Measurements from ENCODE around the gene FAM120C.

The FAM120C gene

DNA sequence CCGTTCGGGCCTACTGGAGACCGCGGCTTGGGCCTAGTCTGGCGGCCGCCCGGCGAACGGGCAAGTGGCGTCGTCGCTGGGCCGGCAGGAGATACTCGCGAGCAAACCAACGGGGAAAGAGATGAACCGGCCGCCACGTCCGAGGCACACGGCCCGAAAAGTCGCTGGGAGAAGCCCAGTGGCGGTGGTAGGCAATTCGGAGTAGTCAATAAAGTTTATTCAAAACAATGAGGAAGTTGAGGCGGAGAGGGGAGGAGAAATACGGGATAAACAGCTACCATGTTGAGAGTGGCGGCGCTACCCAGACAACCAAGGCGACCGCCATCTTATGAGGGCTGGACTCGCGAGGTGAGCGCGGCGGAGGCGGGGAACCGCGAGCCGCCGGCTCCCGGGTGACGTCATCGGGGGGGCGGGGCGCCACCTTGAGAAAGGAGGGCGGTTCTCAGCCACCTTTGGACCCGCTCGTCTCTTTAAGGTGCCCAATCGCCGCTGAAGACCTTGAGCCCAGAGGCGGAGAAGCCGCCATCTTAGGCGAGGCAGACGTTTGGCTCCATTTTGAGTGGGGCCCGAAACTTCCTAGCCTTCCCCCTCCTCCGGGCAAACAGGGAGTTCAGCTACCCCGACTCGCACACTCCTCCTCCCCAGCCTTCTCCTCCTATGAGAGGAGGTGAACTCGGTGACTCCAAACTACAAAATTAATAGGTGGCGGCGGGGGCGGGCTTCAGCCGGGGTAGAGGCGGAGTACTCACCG lies 138.8 kb downstream of the FAM120C start, which contains the start of gene PHF8:
Gene PHF8 (minus strand): TSS at position 348 of the 751 bp plus-strand sequence. CDS start 1,745 bp downstream, outside the sequence.
- DNase-seq (ENCODE audit: low read depth, low spot score): peak; percentile 96

DNA sequence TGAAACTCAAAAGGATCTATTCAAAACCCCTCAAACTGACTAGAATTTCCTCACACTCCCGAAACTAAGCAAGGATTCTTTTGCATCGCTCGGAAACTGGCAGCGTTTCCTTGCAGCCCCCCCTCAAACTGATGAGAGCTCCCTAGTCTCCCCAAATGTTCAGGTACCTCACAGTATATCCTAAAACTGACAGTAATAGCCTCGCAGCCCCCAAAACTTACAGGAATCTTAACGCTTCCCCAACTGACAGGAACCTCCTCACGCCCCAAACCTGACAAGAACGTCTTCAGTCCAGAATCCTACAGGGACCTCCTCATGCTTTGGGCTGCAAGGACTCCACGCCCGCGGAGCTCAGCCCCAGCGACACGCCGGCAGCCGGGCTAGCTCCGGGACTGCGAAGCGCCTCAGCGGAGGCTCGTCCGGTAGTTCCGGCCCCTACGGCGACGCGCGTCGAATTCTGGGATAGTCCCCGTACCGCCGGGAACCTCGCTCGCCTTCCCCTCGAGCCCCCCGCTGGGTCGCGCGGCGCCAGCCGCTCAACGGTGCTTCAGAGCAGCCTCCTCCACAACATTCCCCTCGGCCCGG lies 139.4 kb downstream of the FAM120C start:
- no peak for DNase-seq (ENCODE audit: low read depth, low spot score)
- in situ Hi-C loops (cut with HindIII; ENCODE audit: low sequenced_read_pairs): no loop called here
- H3K4me3 ChIP-seq (ENCODE audit: low read depth, low read length): peak overlapping the region; percentile 71
- TF ChIP-seq, protein P1, sequence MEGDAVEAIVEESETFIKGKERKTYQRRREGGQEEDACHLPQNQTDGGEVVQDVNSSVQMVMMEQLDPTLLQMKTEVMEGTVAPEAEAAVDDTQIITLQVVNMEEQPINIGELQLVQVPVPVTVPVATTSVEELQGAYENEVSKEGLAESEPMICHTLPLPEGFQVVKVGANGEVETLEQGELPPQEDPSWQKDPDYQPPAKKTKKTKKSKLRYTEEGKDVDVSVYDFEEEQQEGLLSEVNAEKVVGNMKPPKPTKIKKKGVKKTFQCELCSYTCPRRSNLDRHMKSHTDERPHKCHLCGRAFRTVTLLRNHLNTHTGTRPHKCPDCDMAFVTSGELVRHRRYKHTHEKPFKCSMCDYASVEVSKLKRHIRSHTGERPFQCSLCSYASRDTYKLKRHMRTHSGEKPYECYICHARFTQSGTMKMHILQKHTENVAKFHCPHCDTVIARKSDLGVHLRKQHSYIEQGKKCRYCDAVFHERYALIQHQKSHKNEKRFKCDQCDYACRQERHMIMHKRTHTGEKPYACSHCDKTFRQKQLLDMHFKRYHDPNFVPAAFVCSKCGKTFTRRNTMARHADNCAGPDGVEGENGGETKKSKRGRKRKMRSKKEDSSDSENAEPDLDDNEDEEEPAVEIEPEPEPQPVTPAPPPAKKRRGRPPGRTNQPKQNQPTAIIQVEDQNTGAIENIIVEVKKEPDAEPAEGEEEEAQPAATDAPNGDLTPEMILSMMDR (IDR thresholded peaks at IDR 0.05; ENCODE audit: low read depth, low read length): no peak

More for the DNA sequence above, 138.8 kb downstream of the FAM120C start, which contains the start of gene PHF8:
- peak within 1 kb of the TSS; percentile 71 for H3K4me3 ChIP-seq (ENCODE audit: low read depth, low read length)
- TF ChIP-seq, protein P1 (IDR thresholded peaks at IDR 0.05; ENCODE audit: low read depth, low read length): no peak
- in situ Hi-C loops (cut with HindIII; ENCODE audit: low sequenced_read_pairs): no loop called here

DNA sequence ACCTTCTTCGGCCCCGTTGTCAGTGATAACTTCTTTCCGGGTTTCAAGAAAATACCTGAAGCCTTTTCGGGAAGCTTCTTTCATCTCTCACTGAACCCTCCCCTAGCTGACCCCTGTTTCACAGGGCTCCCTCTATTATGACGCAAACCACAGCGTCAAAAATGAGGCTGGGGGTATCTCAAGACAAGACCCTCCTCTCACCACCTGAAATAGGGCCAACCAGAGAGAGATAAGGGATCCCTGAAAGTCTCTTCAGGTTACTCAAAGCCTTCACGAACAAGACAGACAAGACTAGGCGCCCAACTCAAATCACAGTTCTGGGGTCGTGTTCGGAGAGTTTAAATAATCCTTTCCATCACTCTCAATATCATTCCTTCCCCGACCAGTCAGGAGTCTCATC lies 140.0 kb downstream of the FAM120C start:
- DNase-seq (ENCODE audit: low read depth, low spot score): no peak
- TF ChIP-seq, protein P1 (IDR thresholded peaks at IDR 0.05; ENCODE audit: low read depth, low read length): no peak
- peak overlapping the region; percentile 71 for H3K4me3 ChIP-seq (ENCODE audit: low read depth, low read length)
- in situ Hi-C loops (cut with HindIII; ENCODE audit: low sequenced_read_pairs): no loop called here

DNA sequence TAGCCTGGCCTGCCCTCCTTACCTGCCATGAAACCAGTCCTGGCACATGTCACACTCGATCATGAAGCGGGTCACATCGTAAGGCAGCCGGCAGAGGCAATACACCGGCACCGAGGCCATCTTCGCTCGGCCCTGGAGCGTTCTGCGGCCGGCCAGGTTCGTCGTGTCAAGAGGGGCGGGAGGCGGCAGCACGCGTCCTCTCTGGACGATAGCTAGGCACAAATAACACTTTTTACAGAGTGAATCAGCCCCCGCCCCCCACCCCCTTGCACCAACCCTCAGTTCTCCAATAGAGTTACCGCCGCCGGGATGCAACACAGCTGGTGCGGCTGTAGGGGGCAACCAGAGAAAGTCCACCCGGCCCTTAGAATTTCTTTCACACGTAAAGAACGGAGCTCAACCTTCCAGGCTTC lies 140.4 kb downstream of the FAM120C start:
- H3K4me3 ChIP-seq (ENCODE audit: low read depth, low read length): peak overlapping the region; percentile 71
- TF ChIP-seq, protein P1 (IDR thresholded peaks at IDR 0.05; ENCODE audit: low read depth, low read length): peak; percentile 41
- peak; percentile 71 for DNase-seq (ENCODE audit: low read depth, low spot score)
- in situ Hi-C loops (cut with HindIII; ENCODE audit: low sequenced_read_pairs): no loop called here

DNA sequence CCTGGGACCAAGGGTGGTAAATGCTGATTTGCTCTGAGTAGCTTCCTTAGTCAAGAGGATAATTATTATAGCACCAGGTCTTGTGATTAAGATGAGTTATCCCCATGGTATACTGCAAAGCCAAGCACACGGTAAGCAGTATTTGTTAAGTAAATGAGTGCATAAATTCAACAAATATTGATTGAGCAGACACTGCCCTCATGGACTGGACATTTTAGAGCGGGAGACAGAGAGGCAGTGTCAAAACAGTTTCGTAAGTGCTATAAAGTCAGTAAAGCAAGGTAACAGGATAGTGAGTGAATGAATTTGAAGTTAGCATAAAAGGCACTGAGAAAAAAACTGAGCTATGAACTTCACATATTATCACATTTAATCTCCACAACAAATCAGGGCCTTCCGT lies 152.7 kb downstream of the FAM120C start:
- TF ChIP-seq, protein P1 (IDR thresholded peaks at IDR 0.05; ENCODE audit: low read depth, low read length): no peak
- in situ Hi-C loops (cut with HindIII; ENCODE audit: low sequenced_read_pairs): no loop called here
- H3K4me3 ChIP-seq (ENCODE audit: low read depth, low read length): no peak overlapping the region
- no peak for DNase-seq (ENCODE audit: low read depth, low spot score)

DNA sequence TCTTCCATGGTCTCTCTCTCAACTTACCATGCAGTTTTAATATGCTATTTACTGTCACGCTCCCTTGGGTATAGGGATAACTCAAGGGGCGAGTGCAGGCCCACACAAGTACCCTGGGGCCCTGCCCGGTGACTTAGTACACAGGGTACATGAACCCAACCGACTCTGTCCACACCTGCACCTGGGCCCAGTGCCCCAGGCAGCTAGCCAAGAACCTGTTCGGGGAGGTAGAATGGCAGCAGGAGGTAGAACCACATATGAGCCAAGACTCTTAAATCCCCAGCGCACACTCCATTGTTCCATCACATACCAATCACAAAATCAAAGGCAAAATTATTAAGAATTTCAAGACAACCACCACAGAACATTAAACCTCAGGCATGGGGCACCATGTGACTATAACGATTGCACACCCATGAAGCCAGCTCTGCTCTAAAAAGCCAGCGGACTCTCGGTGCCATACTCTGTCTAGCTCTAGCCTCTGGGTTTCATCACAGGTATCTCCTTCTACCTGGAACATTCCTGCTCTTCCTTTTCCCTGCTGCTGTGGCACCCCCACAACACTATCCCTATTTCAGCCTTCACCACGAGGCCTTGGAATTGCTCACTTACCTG lies 153.4 kb downstream of the FAM120C start:
- in situ Hi-C loops (cut with HindIII; ENCODE audit: low sequenced_read_pairs): no loop called here
- TF ChIP-seq, protein P1 (IDR thresholded peaks at IDR 0.05; ENCODE audit: low read depth, low read length): no peak
- no peak for DNase-seq (ENCODE audit: low read depth, low spot score)
- H3K4me3 ChIP-seq (ENCODE audit: low read depth, low read length): no peak overlapping the region

All from astrocyte of the spinal cord (primary cell).